ENCODE measurements around the gene PALD1.

PALD1 gene

DNA sequence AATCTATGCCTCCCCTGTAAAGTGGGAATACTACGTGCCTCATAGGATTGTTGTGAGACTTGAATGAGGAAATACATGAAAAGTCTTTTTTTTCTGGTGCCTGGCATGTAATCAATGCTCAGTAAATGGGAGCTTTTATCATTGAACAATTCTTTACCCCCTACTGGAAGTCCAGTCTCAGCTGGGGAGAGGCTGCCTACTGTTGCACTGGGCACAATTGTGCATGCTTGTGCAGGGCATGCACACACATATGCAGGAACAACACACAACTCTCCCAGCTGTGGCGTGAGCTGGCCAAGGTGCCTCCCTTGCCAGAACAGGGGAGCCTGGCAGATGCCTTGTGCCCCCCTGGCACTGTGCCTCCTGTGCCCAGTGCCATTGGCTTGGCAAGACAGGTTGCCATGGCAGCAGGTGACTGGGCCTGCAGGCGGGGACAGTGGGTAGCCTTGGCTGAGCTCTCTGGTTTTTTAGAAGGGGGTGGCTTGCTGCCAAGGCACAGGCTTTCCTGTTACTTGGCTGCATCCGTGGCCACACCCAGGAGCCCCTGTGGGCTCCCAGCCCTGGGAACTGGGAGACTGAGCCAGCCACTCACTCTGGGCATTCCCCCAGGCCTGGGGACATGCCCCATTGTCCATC lies 16.1 kb upstream of the PALD1 start:
- H3K36me3 ChIP-seq (ENCODE audit: control insufficient read depth, low read length): no peaks in the 10 kb centered on the region
- H3K4me2 ChIP-seq (ENCODE audit: low read length): no peak overlapping the region
- no peaks in the 10 kb centered on the region for H3F3A ChIP-seq (ENCODE audit: control insufficient read depth, insufficient read depth)
- no peak overlapping the region for H3K4me3 ChIP-seq (ENCODE audit: low read length)
- no peak overlapping the region for H3K27ac ChIP-seq (ENCODE audit: low read depth, low read length)
- H3K27me3 ChIP-seq (ENCODE audit: control insufficient read depth, low read length): peaks cover 28% of the 10 kb centered on the region
- H3K9me3 ChIP-seq (ENCODE audit: control insufficient read depth, insufficient read depth, low read length): no peaks in the 10 kb centered on the region
- TF ChIP-seq, protein P1, sequence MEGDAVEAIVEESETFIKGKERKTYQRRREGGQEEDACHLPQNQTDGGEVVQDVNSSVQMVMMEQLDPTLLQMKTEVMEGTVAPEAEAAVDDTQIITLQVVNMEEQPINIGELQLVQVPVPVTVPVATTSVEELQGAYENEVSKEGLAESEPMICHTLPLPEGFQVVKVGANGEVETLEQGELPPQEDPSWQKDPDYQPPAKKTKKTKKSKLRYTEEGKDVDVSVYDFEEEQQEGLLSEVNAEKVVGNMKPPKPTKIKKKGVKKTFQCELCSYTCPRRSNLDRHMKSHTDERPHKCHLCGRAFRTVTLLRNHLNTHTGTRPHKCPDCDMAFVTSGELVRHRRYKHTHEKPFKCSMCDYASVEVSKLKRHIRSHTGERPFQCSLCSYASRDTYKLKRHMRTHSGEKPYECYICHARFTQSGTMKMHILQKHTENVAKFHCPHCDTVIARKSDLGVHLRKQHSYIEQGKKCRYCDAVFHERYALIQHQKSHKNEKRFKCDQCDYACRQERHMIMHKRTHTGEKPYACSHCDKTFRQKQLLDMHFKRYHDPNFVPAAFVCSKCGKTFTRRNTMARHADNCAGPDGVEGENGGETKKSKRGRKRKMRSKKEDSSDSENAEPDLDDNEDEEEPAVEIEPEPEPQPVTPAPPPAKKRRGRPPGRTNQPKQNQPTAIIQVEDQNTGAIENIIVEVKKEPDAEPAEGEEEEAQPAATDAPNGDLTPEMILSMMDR (IDR thresholded peaks at IDR 0.05; ENCODE audit: low read depth, low read length, poor library complexity, severe bottlenecking): no peak
- TF ChIP-seq EZH2phosphoT487 (IDR thresholded peaks at IDR 0.05; ENCODE audit: borderline replicate concordance, low read length): no peak
- H3K79me2 ChIP-seq (ENCODE audit: control insufficient read depth, low read length): no peaks in the 10 kb centered on the region
- no peaks in the 10 kb centered on the region for H4K20me1 ChIP-seq (ENCODE audit: control insufficient read depth, insufficient read depth, low read depth, low read length)
- no peaks in the 10 kb centered on the region; the same call in 1 of the 2 replicates for H3K4me1 ChIP-seq (ENCODE audit: control insufficient read depth, low read length)
- no peaks in the 10 kb centered on the region for H3K9me2 ChIP-seq (replicated peaks; ENCODE audit: control insufficient read depth, low read length)

DNA sequence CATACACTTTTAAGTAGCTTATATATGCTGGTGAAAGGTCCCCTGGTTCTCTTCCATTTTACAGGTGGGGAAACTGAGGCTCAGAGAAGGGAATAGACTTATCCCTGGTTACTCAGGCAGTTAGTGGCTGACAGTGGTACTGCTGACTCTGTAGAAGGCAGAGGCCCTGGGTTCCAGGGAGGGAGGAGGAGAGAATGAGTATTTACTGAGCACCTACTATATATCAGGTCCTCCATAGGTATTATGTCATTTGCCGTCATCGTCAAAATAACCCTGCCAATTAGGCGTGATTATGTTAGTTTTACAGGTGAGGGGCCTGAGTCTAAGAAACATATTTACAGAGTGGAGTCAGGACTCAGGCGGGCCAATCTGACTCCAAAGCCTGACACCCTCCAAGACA lies 13.3 kb upstream of the PALD1 start:
- Histone ChIP-seq H3K4me3 (ENCODE audit: low read length) (no peak overlapping the region), H3K4me1 (ENCODE audit: control insufficient read depth, low read length) (peaks cover 17% of the 10 kb centered on the region), H3K9me2 (replicated peaks; ENCODE audit: control insufficient read depth, low read length) (no peaks in the 10 kb centered on the region), H3K36me3 (ENCODE audit: control insufficient read depth, low read length) (no peaks in the 10 kb centered on the region), H4K20me1 (ENCODE audit: control insufficient read depth, insufficient read depth, low read depth, low read length) (no peaks in the 10 kb centered on the region), H3K4me2 (ENCODE audit: low read length) (no peak overlapping the region), H3K27ac (ENCODE audit: low read depth, low read length) (no peak overlapping the region), H3K9me3 (ENCODE audit: control insufficient read depth, insufficient read depth, low read length) (no peaks in the 10 kb centered on the region), H3F3A (ENCODE audit: control insufficient read depth, insufficient read depth) (0 out of 2 replicates have a peak, but pooled peaks cover 2% of the 10 kb centered on the region), H3K27me3 (ENCODE audit: control insufficient read depth, low read length) (peaks cover 5% of the 10 kb centered on the region; the same call in 1 of the 2 replicates), H3K79me2 (ENCODE audit: control insufficient read depth, low read length) (no peaks in the 10 kb centered on the region)
- TF ChIP-seq EZH2phosphoT487 (IDR thresholded peaks at IDR 0.05; ENCODE audit: borderline replicate concordance, low read length): no peak
- TF ChIP-seq, protein P1 (IDR thresholded peaks at IDR 0.05; ENCODE audit: low read depth, low read length, poor library complexity, severe bottlenecking): no peak

DNA sequence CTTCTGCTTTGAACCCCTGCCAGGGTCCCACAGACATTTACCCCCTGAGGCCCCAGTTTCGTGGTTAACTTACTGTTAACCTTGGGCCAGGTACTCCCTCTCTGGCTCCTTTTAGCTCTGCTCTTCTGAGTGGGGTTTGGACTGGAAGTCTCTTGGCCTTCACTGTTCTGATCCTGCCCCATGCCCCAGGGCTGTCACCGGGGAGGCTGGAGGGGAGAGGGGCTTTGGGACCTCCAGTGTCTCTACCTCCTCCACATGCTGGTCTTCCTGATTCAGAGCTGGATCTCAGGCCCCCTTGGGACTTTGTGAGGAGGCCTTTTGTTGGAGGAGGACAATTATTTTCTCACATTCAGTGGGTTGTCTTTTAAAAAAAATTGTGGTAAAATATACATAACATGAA lies 12.7 kb upstream of the PALD1 start:
- TF ChIP-seq EZH2phosphoT487 (IDR thresholded peaks at IDR 0.05; ENCODE audit: borderline replicate concordance, low read length): no peak
- TF ChIP-seq, protein P1 (IDR thresholded peaks at IDR 0.05; ENCODE audit: low read depth, low read length, poor library complexity, severe bottlenecking): no peak
- no peaks in the 10 kb centered on the region for H3K9me3 ChIP-seq (ENCODE audit: control insufficient read depth, insufficient read depth, low read length)

More for the DNA sequence above, 12.7 kb upstream of the PALD1 start:
- no peaks in the 10 kb centered on the region for H3K79me2 ChIP-seq (ENCODE audit: control insufficient read depth, low read length)
- H3K4me3 ChIP-seq (ENCODE audit: low read length): no peak overlapping the region
- H3K27ac ChIP-seq (ENCODE audit: low read depth, low read length): no peak overlapping the region
- H4K20me1 ChIP-seq (ENCODE audit: control insufficient read depth, insufficient read depth, low read depth, low read length): no peaks in the 10 kb centered on the region
- no peaks in the 10 kb centered on the region for H3K36me3 ChIP-seq (ENCODE audit: control insufficient read depth, low read length)
- no peak overlapping the region for H3K4me2 ChIP-seq (ENCODE audit: low read length)
- 0 out of 2 replicates have a peak, but pooled peaks cover 5% of the 10 kb centered on the region for H3K27me3 ChIP-seq (ENCODE audit: control insufficient read depth, low read length)
- 0 out of 2 replicates have a peak, but pooled peaks cover 2% of the 10 kb centered on the region for H3F3A ChIP-seq (ENCODE audit: control insufficient read depth, insufficient read depth)
- no peaks in the 10 kb centered on the region for H3K9me2 ChIP-seq (replicated peaks; ENCODE audit: control insufficient read depth, low read length)
- H3K4me1 ChIP-seq (ENCODE audit: control insufficient read depth, low read length): peaks cover 17% of the 10 kb centered on the region

Measured in DOHH2 (cell line).